OCI-LY1 (cell line): Measurements from ENCODE around the gene ADAT1.

Experiments used
- H2AFZ ChIP-seq: fragments of 200-600 bp; sonication (generic), shearing (Covaris generic); 2 replicates; pipeline ENCODE4 v1.6.0; 2014; ENCODE audit warnings: antibody characterized with exemption, mild to moderate bottlenecking, low read length
- H3F3A ChIP-seq: fragments of 200-600 bp; sonication (generic), shearing (Covaris generic); 2 replicates; pipeline ENCODE4 v1.6.0; 2014; ENCODE audit warnings: mild to moderate bottlenecking, antibody characterized with exemption, low read length, moderate library complexity; ENCODE audit not compliant: insufficient read depth
- H3K27ac ChIP-seq: fragments of 200-600 bp; sonication (generic); 2 replicates; pipeline ENCODE4 v1.5.1; 2014; ENCODE audit warnings: low read length, mixed run types, mild to moderate bottlenecking, low read depth; ENCODE audit not compliant: poor library complexity, severe bottlenecking
- H3K27me3 ChIP-seq: fragments of 200-600 bp; sonication (generic); 2 replicates; pipeline ENCODE4 v1.6.0; 2014; ENCODE audit warnings: antibody characterized with exemption, mild to moderate bottlenecking, low read length, moderate library complexity; ENCODE audit not compliant: insufficient read depth
- H3K36me3 ChIP-seq: fragments of 200-600 bp; sonication (generic); 2 replicates; pipeline ENCODE4 v1.6.1; 2014; ENCODE audit warnings: mild to moderate bottlenecking, antibody characterized with exemption, low read length, moderate library complexity, mixed read lengths; ENCODE audit not compliant: insufficient read depth
- H3K4me1 ChIP-seq: fragments of 200-600 bp; sonication (generic); 2 replicates; pipeline ENCODE4 v1.5.1; 2014; ENCODE audit warnings: mild to moderate bottlenecking, low read length, moderate library complexity; ENCODE audit not compliant: insufficient read depth, severe bottlenecking
- H3K4me2 ChIP-seq: fragments of 200-600 bp; sonication (generic), shearing (Covaris generic); 2 replicates; pipeline ENCODE4 v1.6.1; 2014; ENCODE audit warnings: low read length
- H3K4me3 ChIP-seq: fragments of 200-600 bp; sonication (generic); 2 replicates; pipeline ENCODE4 v1.5.1; 2014; ENCODE audit warnings: low read length, low read depth, mild to moderate bottlenecking, mixed read lengths; ENCODE audit not compliant: poor library complexity, severe bottlenecking
- H3K79me2 ChIP-seq: fragments of 200-600 bp; shearing (Covaris generic); 2 replicates; pipeline ENCODE4 v1.6.1; 2016; ENCODE audit warnings: mixed run types, low read length, mixed read lengths; ENCODE audit not compliant: insufficient read depth
- H3K9ac ChIP-seq: fragments of 200-600 bp; sonication (generic), shearing (Covaris generic); 2 replicates; pipeline ENCODE4 v1.6.1; 2014; ENCODE audit warnings: mild to moderate bottlenecking, low read length, mixed read lengths
- H3K9me2 ChIP-seq: fragments of 200-600 bp; sonication (generic), shearing (Covaris generic); 2 replicates; pipeline ENCODE4 v1.6.1; 2014; ENCODE audit warnings: low read depth, mild to moderate bottlenecking, low read length, mixed read lengths
- H3K9me3 ChIP-seq: fragments of 200-600 bp; shearing (Covaris generic); 2 replicates; pipeline ENCODE4 v1.6.1; 2014; ENCODE audit warnings: low read length, mixed read lengths
- H4K20me1 ChIP-seq: fragments of 200-600 bp; sonication (generic), shearing (Covaris generic); 2 replicates; pipeline ENCODE4 v1.6.0; 2016; ENCODE audit warnings: mild to moderate bottlenecking, low read length; ENCODE audit not compliant: insufficient read depth
- EZH2 ChIP-seq: fragments of 200-600 bp; sonication (generic), shearing (Covaris generic); IDR thresholded peaks from 2 replicates; pipeline ENCODE4 v1.8.0; 2017; ENCODE audit warnings: borderline replicate concordance, mixed run types, mild to moderate bottlenecking, antibody characterized with exemption, low read length, moderate library complexity, mixed read lengths
- TF ChIP-seq, protein P1 (sequence below): fragments of 200-600 bp; sonication (generic), shearing (Covaris generic); IDR thresholded peaks from 2 replicates; pipeline ENCODE4 v1.5.1; 2017; ENCODE audit warnings: mild to moderate bottlenecking, antibody characterized with exemption, low read length, moderate library complexity, mixed read lengths

The ADAT1 gene

GRCh38 chr16:75648265-75649076 lies 25.4 kb upstream of the ADAT1 start:
- Histone ChIP-seq H3K27ac (peak overlapping the region; percentile 86), H3K4me2 (peak overlapping the region; percentile 84), H3F3A (no peaks in the 10 kb centered on the region), H4K20me1 (no peaks in the 10 kb centered on the region), H3K9me3 (no peaks in the 10 kb centered on the region), H3K4me1 (peaks cover 67% of the 10 kb centered on the region), H3K27me3 (no peaks in the 10 kb centered on the region), H2AFZ (no peak overlapping the region), H3K9ac (peak overlapping the region; percentile 94), H3K9me2 (no peaks in the 10 kb centered on the region), H3K36me3 (peaks cover 29% of the 10 kb centered on the region), H3K4me3 (peak overlapping the region; percentile 84), H3K79me2 (peaks cover 92% of the 10 kb centered on the region)
- TF ChIP-seq EZH2: no peak
- TF ChIP-seq, protein P1, sequence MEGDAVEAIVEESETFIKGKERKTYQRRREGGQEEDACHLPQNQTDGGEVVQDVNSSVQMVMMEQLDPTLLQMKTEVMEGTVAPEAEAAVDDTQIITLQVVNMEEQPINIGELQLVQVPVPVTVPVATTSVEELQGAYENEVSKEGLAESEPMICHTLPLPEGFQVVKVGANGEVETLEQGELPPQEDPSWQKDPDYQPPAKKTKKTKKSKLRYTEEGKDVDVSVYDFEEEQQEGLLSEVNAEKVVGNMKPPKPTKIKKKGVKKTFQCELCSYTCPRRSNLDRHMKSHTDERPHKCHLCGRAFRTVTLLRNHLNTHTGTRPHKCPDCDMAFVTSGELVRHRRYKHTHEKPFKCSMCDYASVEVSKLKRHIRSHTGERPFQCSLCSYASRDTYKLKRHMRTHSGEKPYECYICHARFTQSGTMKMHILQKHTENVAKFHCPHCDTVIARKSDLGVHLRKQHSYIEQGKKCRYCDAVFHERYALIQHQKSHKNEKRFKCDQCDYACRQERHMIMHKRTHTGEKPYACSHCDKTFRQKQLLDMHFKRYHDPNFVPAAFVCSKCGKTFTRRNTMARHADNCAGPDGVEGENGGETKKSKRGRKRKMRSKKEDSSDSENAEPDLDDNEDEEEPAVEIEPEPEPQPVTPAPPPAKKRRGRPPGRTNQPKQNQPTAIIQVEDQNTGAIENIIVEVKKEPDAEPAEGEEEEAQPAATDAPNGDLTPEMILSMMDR: no peak

DNA sequence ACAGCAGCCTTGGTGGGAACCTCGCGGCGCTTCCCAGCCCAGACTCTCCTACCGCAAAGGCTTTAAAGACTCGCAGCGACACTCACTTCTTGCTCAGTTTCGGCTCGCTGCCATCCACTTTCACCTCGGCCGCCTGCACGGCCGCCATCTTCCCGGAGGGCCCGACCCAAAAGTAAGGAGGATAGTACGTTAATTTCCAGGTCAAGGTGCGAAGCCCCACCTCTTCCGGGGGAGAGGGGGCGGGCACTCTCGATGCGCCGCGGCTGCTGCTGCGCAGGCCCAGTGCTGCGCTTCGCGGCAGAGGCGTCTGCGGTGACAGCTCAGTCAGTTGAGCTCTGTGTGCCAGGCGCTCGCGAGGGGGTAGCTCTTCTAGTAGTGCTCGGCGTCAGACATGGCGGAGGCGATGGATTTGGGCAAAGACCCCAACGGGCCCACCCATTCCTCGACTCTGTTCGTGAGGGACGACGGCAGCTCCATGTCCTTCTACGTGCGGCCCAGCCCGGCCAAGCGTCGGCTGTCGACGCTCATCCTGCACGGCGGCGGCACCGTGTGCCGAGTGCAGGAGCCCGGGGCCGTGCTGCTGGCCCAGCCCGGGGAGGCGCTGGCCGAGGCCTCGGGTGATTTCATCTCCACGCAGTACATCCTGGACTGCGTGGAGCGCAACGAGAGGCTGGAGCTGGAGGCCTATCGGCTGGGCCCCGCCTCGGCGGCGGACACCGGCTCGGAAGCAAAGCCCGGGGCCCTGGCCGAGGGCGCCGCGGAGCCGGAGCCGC lies 24.6 kb upstream of the ADAT1 start, which contains the start of the genes KARS1 and TERF2IP:
KARS1 (minus strand) TSS at position 174 of the 773 bp plus-strand sequence; CDS start at position 148, 26 bp downstream.
TERF2IP (plus strand) TSS at position 282 of the 773 bp plus-strand sequence; CDS start at position 392, 110 bp downstream.
- Histone ChIP-seq H3K27ac (peak within 1 kb of the TSS; percentile 86), H3F3A (no peaks in the 10 kb centered on the region), H3K9me3 (no peaks in the 10 kb centered on the region), H3K36me3 (peaks cover 33% of the 10 kb centered on the region), H3K79me2 (peaks cover 89% of the 10 kb centered on the region), H4K20me1 (no peaks in the 10 kb centered on the region; the same call in 1 of the 2 replicates), H3K9ac (peak within 1 kb of the TSS; percentile 94), H2AFZ (no peak within 1 kb of the TSS), H3K4me1 (peaks cover 59% of the 10 kb centered on the region), H3K9me2 (no peaks in the 10 kb centered on the region), H3K27me3 (no peaks in the 10 kb centered on the region), H3K4me2 (peak within 1 kb of the TSS; percentile 87), H3K4me3 (peak within 1 kb of the TSS; percentile 84)
- no peak for TF ChIP-seq EZH2
- TF ChIP-seq, protein P1: no peak

DNA sequence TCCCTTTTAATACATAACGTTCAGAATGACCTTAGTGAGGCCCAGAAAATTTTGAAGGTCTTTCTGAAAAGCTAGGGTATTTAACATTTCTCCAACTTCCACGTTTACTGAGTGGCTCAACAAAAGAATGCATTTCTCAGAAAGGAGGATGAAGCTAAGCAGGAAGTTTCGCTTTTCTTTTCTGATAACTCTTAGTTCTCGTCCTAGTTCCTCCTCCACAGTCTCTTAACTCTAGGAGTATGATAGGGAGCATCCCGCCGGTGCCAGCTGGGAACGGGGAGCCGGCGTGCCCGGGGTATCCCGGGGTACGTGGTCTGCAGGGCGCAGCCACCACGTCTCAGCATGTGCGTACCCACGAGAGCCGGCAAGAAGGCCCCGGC lies 24.0 kb upstream of the ADAT1 start:
- H3K27me3 ChIP-seq: no peaks in the 10 kb centered on the region
- H3F3A ChIP-seq: no peaks in the 10 kb centered on the region
- H2AFZ ChIP-seq: no peak overlapping the region
- H3K4me3 ChIP-seq: peak overlapping the region; percentile 84
- peak overlapping the region; percentile 39 for H3K27ac ChIP-seq
- TF ChIP-seq, protein P1: no peak
- no peak for TF ChIP-seq EZH2
- peak overlapping the region; percentile 87 for H3K4me2 ChIP-seq
- H3K9me3 ChIP-seq: no peaks in the 10 kb centered on the region
- no peaks in the 10 kb centered on the region; the same call in 1 of the 2 replicates for H4K20me1 ChIP-seq
- H3K9ac ChIP-seq: peak overlapping the region; percentile 84
- peaks cover 53% of the 10 kb centered on the region for H3K4me1 ChIP-seq
- H3K79me2 ChIP-seq: peaks cover 87% of the 10 kb centered on the region
- no peaks in the 10 kb centered on the region for H3K9me2 ChIP-seq
- peaks cover 39% of the 10 kb centered on the region for H3K36me3 ChIP-seq
